A549 (cell line): Measurements from ENCODE around the gene FRMD4A. TPM values are rescaled to one million over a fixed set of nuclear protein-coding genes. Genes with fewer than 3 reads are reported as not detected.

Experiments
- ATAC-seq, 2 experiments: fragments of 200-7000 bp in 1 of 2; fragments of >200 bp in 1 of 2; cut with Nextera tagmentation in 1 of 2; cut with Tn5 transposase in 1 of 2; 3 replicates each; pipeline versions ENCODE4 v1.8.0 to v1.9.1; 2018 to 2020; ENCODE audit warnings: mild to moderate bottlenecking in 1 of 2, moderate library complexity in 1 of 2
- CTCF ChIA-PET: fragments of 300-600 bp; sonication (Branson Sonifier 250); formaldehyde crosslinking; extraction: SDS; loops from one replicate; lab custom pipeline; 2021; ENCODE audit warnings: antibody characterized with exemption, inconsistent platforms; lab: Yijun Ruan, JAX
- POLR2A ChIA-PET: fragments of 350-600 bp; formaldehyde crosslinking; extraction: SDS; loops from one replicate; lab custom pipeline; 2021; ENCODE audit warnings: antibody characterized with exemption, inconsistent platforms; lab: Yijun Ruan, JAX
- DNase-seq, 2 experiments: peaks; one replicate each; pipeline versions ENCODE4 v3.0.0 to v3.0.0-alpha.2; 2011 to 2016; ENCODE audit warnings: low read depth in 1 of 2, low spot score in 1 of 2
- FAIRE-seq: peaks from 2 replicates; lab custom pipeline; 2011; peaks lifted over from hg19 to GRCh38; lab: Jason Lieb, UNC
- H3K27ac ChIP-seq, 2 experiments: fragments of >200 bp; sonication (Bioruptor Twin); formaldehyde crosslinking; 3 replicates each; pipeline ENCODE4 v1.5.1; 2016 to 2017
- H3K4me1 ChIP-seq: fragments of >200 bp; sonication (Bioruptor Twin); formaldehyde crosslinking; 3 replicates; pipeline ENCODE4 v1.6.1; 2016
- H3K4me2 ChIP-seq: fragments of >200 bp; sonication (Bioruptor Twin); formaldehyde crosslinking; 3 replicates; pipeline ENCODE4 v1.6.1; 2016
- H3K4me3 ChIP-seq: fragments of >200 bp; sonication (Bioruptor Twin); formaldehyde crosslinking; 3 replicates; pipeline ENCODE4 v1.5.1; 2016
- H3K9me3 ChIP-seq: fragments of >200 bp; sonication (Bioruptor Twin); formaldehyde crosslinking; 3 replicates; pipeline ENCODE4 v1.6.1; 2016
- BHLHE40 ChIP-seq: IDR thresholded peaks from 2 replicates; pipeline ENCODE4 v1.6.1; 2012; ENCODE audit warnings: low read depth, low read length, inconsistent platforms
- CHD2 ChIP-seq: fragments of 150-350 bp; IDR thresholded peaks from 2 replicates; pipeline ENCODE4 v1.6.1; 2014; ENCODE audit warnings: low read length; ENCODE audit not compliant: partially characterized antibody
- E2F6 ChIP-seq: IDR thresholded peaks from 2 replicates; pipeline ENCODE4 v1.6.1; 2012; ENCODE audit warnings: low read depth, borderline replicate concordance
- EHMT2 ChIP-seq: fragments of 200-600 bp; sonication (generic); IDR thresholded peaks from 2 replicates; pipeline ENCODE4 v1.6.1; 2016; ENCODE audit warnings: antibody characterized with exemption, low read depth, mild to moderate bottlenecking, moderate library complexity
- ELK1 ChIP-seq: fragments of 150-350 bp; IDR thresholded peaks from 2 replicates; pipeline ENCODE4 v1.6.1; 2014; ENCODE audit warnings: low read depth, mild to moderate bottlenecking, low read length
- EP300 ChIP-seq, 2 experiments: fragments of >200 bp; sonication (Bioruptor Twin); formaldehyde crosslinking; IDR thresholded peaks; 2 replicates in 1 of 2; 3 replicates in 1 of 2; pipeline ENCODE4 v1.6.1; 2016 to 2017
- ESRRA ChIP-seq: fragments of 150-350 bp; IDR thresholded peaks from 2 replicates; pipeline ENCODE4 v1.6.1; 2014; ENCODE audit warnings: mild to moderate bottlenecking, low read length, borderline replicate concordance
- FOSB ChIP-seq: fragments of 250-450 bp; sonication (Bioruptor Pico); IDR thresholded peaks from 2 replicates; pipeline ENCODE4 v1.5.0; 2020; ENCODE audit warnings: mild to moderate bottlenecking, moderate library complexity
- GATA3 ChIP-seq: IDR thresholded peaks from 2 replicates; pipeline ENCODE4 v1.6.1; 2012; ENCODE audit warnings: borderline replicate concordance
- HDAC2 ChIP-seq: fragments of 200-600 bp; sonication (generic); IDR thresholded peaks from 2 replicates; pipeline ENCODE4 v1.6.1; 2016
- HEYL ChIP-seq: fragments of 250-450 bp; sonication (Bioruptor Pico); IDR thresholded peaks from 2 replicates; pipeline ENCODE4 v1.8.0; 2021; ENCODE audit warnings: mild to moderate bottlenecking, moderate library complexity
- HOXA7 ChIP-seq: fragments of 250-450 bp; sonication (Bioruptor Pico); IDR thresholded peaks from 2 replicates; pipeline ENCODE4 v1.5.0; 2020; ENCODE audit warnings: mild to moderate bottlenecking, moderate library complexity
- HOXB5 ChIP-seq: fragments of 250-450 bp; sonication (Bioruptor Pico); IDR thresholded peaks from 2 replicates; pipeline ENCODE4 v1.5.0; 2020; ENCODE audit warnings: mild to moderate bottlenecking, moderate library complexity
- JUN ChIP-seq, 2 experiments: fragments of >200 bp; sonication (Bioruptor Twin); formaldehyde crosslinking; IDR thresholded peaks; 2 replicates in 1 of 2; 3 replicates in 1 of 2; pipeline ENCODE4 v1.6.1; 2016 to 2017
- KDM1A ChIP-seq: fragments of 200-600 bp; sonication (generic); IDR thresholded peaks from 2 replicates; pipeline ENCODE4 v1.6.1; 2016; ENCODE audit warnings: low read depth, mild to moderate bottlenecking
- KDM5A ChIP-seq: fragments of 200-600 bp; sonication (generic); IDR thresholded peaks from 2 replicates; pipeline ENCODE4 v1.6.1; 2016; ENCODE audit warnings: antibody characterized with exemption, mild to moderate bottlenecking
- MAZ ChIP-seq: fragments of 150-350 bp; IDR thresholded peaks from 2 replicates; pipeline ENCODE4 v1.6.1; 2014; ENCODE audit warnings: antibody characterized with exemption, low read depth, low read length, borderline replicate concordance
- MYC ChIP-seq: IDR thresholded peaks from 2 replicates; pipeline ENCODE4 v1.6.1; 2012; ENCODE audit warnings: mild to moderate bottlenecking, inconsistent platforms, low read length, improper control_type of control experiment, borderline replicate concordance
- NFE2L2 ChIP-seq: fragments of 150-350 bp; conservative IDR thresholded peaks from 2 replicates; pipeline ENCODE4 v1.6.1; 2014; ENCODE audit warnings: low read length
- NPAS2 ChIP-seq: fragments of 250-450 bp; sonication (Bioruptor Pico); IDR thresholded peaks from 2 replicates; pipeline ENCODE4 v1.8.0; 2022; ENCODE audit warnings: mild to moderate bottlenecking, moderate library complexity, borderline replicate concordance
- NR3C1 ChIP-seq: fragments of >200 bp; sonication (Bioruptor Twin); formaldehyde crosslinking; IDR thresholded peaks from 3 replicates; pipeline ENCODE4 v1.6.1; 2017
- PBX3 ChIP-seq: IDR thresholded peaks from 2 replicates; pipeline ENCODE4 v1.6.1; 2012
- PHF8 ChIP-seq: fragments of 200-600 bp; sonication (generic); IDR thresholded peaks from 2 replicates; pipeline ENCODE4 v1.6.1; 2016; ENCODE audit warnings: low read depth, mild to moderate bottlenecking, antibody characterized with exemption, moderate library complexity, borderline replicate concordance
- SREBF2 ChIP-seq: fragments of 450-650 bp; IDR thresholded peaks from 2 replicates; pipeline ENCODE4 v1.6.1; 2014; ENCODE audit warnings: mild to moderate bottlenecking, moderate library complexity
- USF2 ChIP-seq: fragments of 450-650 bp; IDR thresholded peaks from 2 replicates; pipeline ENCODE4 v1.6.1; 2014; ENCODE audit warnings: antibody characterized with exemption
- ZNF302 ChIP-seq: fragments of 250-450 bp; sonication (Bioruptor Pico); IDR thresholded peaks from 2 replicates; pipeline ENCODE4 v1.9.0; 2021; ENCODE audit warnings: inconsistent platforms, mild to moderate bottlenecking, moderate library complexity
- WGBS: methylation state at CpG from one replicate; pipeline ENCODE4 v1.1.6; 2017; ENCODE audit errors: missing lambda C conversion rate; 5-methylcytosine and 5-hydroxymethylcytosine counted together
- polyA plus RNA-seq, 4 experiments: library from polyadenylated mRNA; depleted of rRNA in 3 of 4; stranded (reverse); fragments of >200 nt; fragmentation: RNase III in 1 of 4; extraction: RNeasy Plus Mini Kit Qiagen cat#74134 plus additional on column Dnase treatment in 1 of 4; gene quantifications; 2 replicates in 3 of 4; 3 replicates in 1 of 4; pipeline ENCODE4 v1.2.3, GENCODE V29; 2011 to 2017
- TF ChIP-seq, protein P1 (sequence below): fragments of >200 bp; sonication (Bioruptor Twin); formaldehyde crosslinking; IDR thresholded peaks from 2 replicates; pipeline ENCODE4 v1.6.1; 2016

The FRMD4A gene
- polyA plus RNA-seq, 2 of the 4 experiments (the other 2 are of a cell fraction): 2.5 to 4.7 TPM

GRCh38 chr10:13736506-13736905 lies 594.2 kb downstream of the FRMD4A start:
- no peak for ATAC-seq
- no peak for DNase-seq
- no peak overlapping the region for H3K27ac ChIP-seq
- WGBS: 61% methylated on average over 3 of the region's 3 CpGs
- CTCF ChIA-PET: no interaction called here
- TF ChIP-seq ZNF302 (no peak), MAZ (no peak), GATA3 (no peak), KDM5A (no peak), FOSB (CRISPR knock-in tag) (no peak), HOXB5 (no peak), EP300 (IDR thresholded peaks at IDR 0.05) (no peak), EHMT2 (no peak), NR3C1 (no peak), KDM1A (no peak)
- H3K4me3 ChIP-seq: no peak overlapping the region
- H3K4me1 ChIP-seq: no peaks in the 10 kb centered on the region
- POLR2A ChIA-PET: no interaction called here
- FAIRE-seq: no peak
- no peak overlapping the region for H3K4me2 ChIP-seq
- no peaks in the 10 kb centered on the region for H3K9me3 ChIP-seq

DNA sequence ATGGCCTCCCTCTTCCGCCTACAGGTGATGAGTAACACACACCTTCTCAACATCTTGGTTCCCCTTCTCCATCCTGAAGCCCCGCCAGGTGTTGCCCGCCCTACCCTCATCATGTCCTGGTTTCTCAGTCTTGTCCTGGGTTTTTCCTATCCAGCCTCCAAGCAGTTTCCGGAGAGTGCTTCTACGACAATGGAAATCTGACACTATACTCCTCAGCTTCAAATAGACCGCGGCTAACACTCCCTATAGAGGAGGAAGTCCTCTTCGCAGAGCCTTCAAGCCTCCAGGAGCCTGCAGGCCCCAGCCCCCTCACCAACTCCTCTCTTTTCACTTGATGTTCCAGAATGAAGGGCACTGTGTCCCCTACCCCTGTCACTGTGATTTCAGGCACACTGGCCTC lies 596.6 kb downstream of the FRMD4A start:
- FAIRE-seq: no peak
- no peak for ATAC-seq
- 88% methylated on average over 8 of the region's 8 CpGs for WGBS
- no peaks in the 10 kb centered on the region for H3K9me3 ChIP-seq
- ChIA-PET CTCF (interaction anchor here (1.2 to 1.8 kb wide), 2 partner anchors 12 to 75 kb away, joined by 4 read pairs; no protein-coding TSS in a partner anchor), POLR2A (no interaction called here)
- DNase-seq: no peak
- no peak overlapping the region for H3K4me2 ChIP-seq
- no peak overlapping the region for H3K4me3 ChIP-seq
- no peaks in the 10 kb centered on the region for H3K4me1 ChIP-seq
- H3K27ac ChIP-seq: no peak overlapping the region
- TF ChIP-seq NFE2L2: no peak
- TF ChIP-seq, protein P1, sequence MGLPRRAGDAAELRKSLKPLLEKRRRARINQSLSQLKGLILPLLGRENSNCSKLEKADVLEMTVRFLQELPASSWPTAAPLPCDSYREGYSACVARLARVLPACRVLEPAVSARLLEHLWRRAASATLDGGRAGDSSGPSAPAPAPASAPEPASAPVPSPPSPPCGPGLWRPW: no peak
- TF ChIP-seq HOXA7 (CRISPR knock-in tag): no peak
- TF ChIP-seq PBX3: no peak

DNA sequence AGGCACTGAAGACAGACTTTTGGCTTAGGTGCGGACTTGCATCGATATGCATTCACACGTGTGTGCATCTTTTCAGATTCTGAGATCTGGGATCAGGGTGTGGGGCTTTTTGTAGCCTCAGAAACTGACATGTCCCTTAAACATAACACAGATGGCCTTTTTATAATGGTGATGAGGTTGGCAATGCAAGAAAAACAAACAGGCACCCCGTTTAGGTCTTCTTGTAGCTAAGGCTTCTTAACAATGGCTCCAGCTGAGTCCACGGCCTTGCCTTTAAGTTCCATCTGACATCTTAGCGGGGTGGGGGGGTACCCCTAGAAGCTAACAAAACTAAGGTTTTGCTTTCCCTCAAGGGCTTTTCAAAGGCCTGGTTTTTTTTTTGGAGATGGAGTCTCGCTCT lies 597.7 kb downstream of the FRMD4A start:
- POLR2A ChIA-PET: no interaction called here
- CTCF ChIA-PET: interaction anchor here (1.2 to 1.8 kb wide), 2 partner anchors 13 to 74 kb away, joined by 4 read pairs; no protein-coding TSS in a partner anchor

More for the DNA sequence above, 597.7 kb downstream of the FRMD4A start:
- ATAC-seq (no peak), DNase-seq (no peak), FAIRE-seq (no peak)
- 73% methylated on average over 7 of the region's 7 CpGs for WGBS
- TF ChIP-seq PHF8 (no peak), ELK1 (no peak), KDM1A (no peak), CHD2 (no peak), ESRRA (no peak), MYC (no peak), E2F6 (no peak), HEYL (CRISPR knock-in tag) (no peak), HDAC2 (no peak), SREBF2 (no peak), JUN (IDR thresholded peaks at IDR 0.05) (no peak), USF2 (no peak), NPAS2 (no peak), BHLHE40 (no peak)
- no peaks in the 10 kb centered on the region for H3K9me3 ChIP-seq
- no peaks in the 10 kb centered on the region for H3K4me1 ChIP-seq
- H3K27ac ChIP-seq: no peak overlapping the region
- H3K4me3 ChIP-seq: no peak overlapping the region
- no peak overlapping the region for H3K4me2 ChIP-seq
